Astrocyte (in vitro differentiated cells and primary cell): ENCODE results near the gene WIZ. TPM values are rescaled to one million over a fixed set of nuclear protein-coding genes. Genes with fewer than 3 reads are reported as not detected.

ENCODE experiments used
- DNase-seq: peaks from one replicate; pipeline ENCODE4 v3.0.0-alpha.2; 2010; ENCODE audit warnings: low read depth
- FAIRE-seq: peaks from 2 replicates; lab custom pipeline; 2011; peaks lifted over from hg19 to GRCh38; lab: Jason Lieb, UNC
- H2AFZ ChIP-seq: 2 replicates; pipeline ENCODE4 v1.6.0; 2012; ENCODE audit warnings: low read depth, low read length, inconsistent platforms
- H3K27ac ChIP-seq: 2 replicates; pipeline ENCODE4 v1.5.1; 2011; ENCODE audit warnings: low read depth, low read length, inconsistent platforms
- H3K27me3 ChIP-seq: 2 replicates; pipeline ENCODE4 v1.6.0; 2011; ENCODE audit warnings: low read length, inconsistent platforms; ENCODE audit not compliant: insufficient read depth
- H3K36me3 ChIP-seq: 2 replicates; pipeline ENCODE4 v1.5.1; 2011; ENCODE audit warnings: low read length, inconsistent platforms; ENCODE audit not compliant: insufficient read depth
- H3K4me1 ChIP-seq: 2 replicates; pipeline ENCODE4 v1.5.1; 2011; ENCODE audit warnings: low read length, inconsistent platforms; ENCODE audit not compliant: insufficient read depth
- H3K4me2 ChIP-seq: 2 replicates; pipeline ENCODE4 v1.6.0; 2012; ENCODE audit warnings: low read length, inconsistent platforms
- H3K4me3 ChIP-seq: 2 replicates; pipeline ENCODE4 v1.5.1; 2011; ENCODE audit warnings: low read depth, mild to moderate bottlenecking, low read length, inconsistent platforms; ENCODE audit not compliant: insufficient read depth
- H3K79me2 ChIP-seq: 2 replicates; pipeline ENCODE4 v1.6.0; 2012; ENCODE audit warnings: mild to moderate bottlenecking, low read length, inconsistent platforms; ENCODE audit not compliant: insufficient read depth
- H3K9ac ChIP-seq: 2 replicates; pipeline ENCODE4 v1.6.0; 2012; ENCODE audit warnings: mild to moderate bottlenecking, low read length, inconsistent platforms
- H3K9me3 ChIP-seq: 2 replicates; pipeline ENCODE4 v1.5.1; 2012; ENCODE audit warnings: low read depth, mild to moderate bottlenecking, low read length, inconsistent platforms; ENCODE audit not compliant: insufficient read depth
- H4K20me1 ChIP-seq: 2 replicates; pipeline ENCODE4 v1.6.0; 2012; ENCODE audit warnings: low read length, inconsistent platforms; ENCODE audit not compliant: insufficient read depth
- H3K27ac Mint-ChIP-seq: one replicate; pipeline ENCODE4 v1.8.0; 2021; ENCODE audit warnings: mild to moderate bottlenecking, mixed read lengths; ENCODE audit not compliant: unreplicated experiment
- H3K27me3 Mint-ChIP-seq: one replicate; pipeline ENCODE4 v1.8.0; 2021; ENCODE audit warnings: low read depth, mixed read lengths; ENCODE audit not compliant: unreplicated experiment
- H3K36me3 Mint-ChIP-seq: one replicate; pipeline ENCODE4 v1.8.0; 2021; ENCODE audit warnings: low read depth, mixed read lengths; ENCODE audit not compliant: unreplicated experiment
- H3K4me1 Mint-ChIP-seq: one replicate; pipeline ENCODE4 v1.8.0; 2021; ENCODE audit warnings: low read depth, mixed read lengths; ENCODE audit not compliant: unreplicated experiment
- H3K4me3 Mint-ChIP-seq: one replicate; pipeline ENCODE4 v1.8.0; 2021; ENCODE audit warnings: mild to moderate bottlenecking, moderate library complexity, mixed read lengths; ENCODE audit not compliant: unreplicated experiment
- H3K9me3 Mint-ChIP-seq: one replicate; pipeline ENCODE4 v1.8.0; 2021; ENCODE audit warnings: mild to moderate bottlenecking, mixed read lengths; ENCODE audit not compliant: unreplicated experiment
- CTCF ChIP-seq: IDR thresholded peaks from 2 replicates; pipeline ENCODE4 v1.5.1; 2011; ENCODE audit warnings: low read depth, mild to moderate bottlenecking, inconsistent platforms, low read length, moderate library complexity; ENCODE audit not compliant: insufficient read depth
- EZH2 ChIP-seq: IDR thresholded peaks from 2 replicates; pipeline ENCODE4 v1.6.1; 2012; ENCODE audit warnings: mild to moderate bottlenecking, low read length, inconsistent platforms; ENCODE audit not compliant: insufficient read depth
- total RNA-seq: library from RNA; stranded (reverse); gene quantifications from 2 replicates; pipeline ENCODE4 v1.2.1, GENCODE V29; 2021

Gene WIZ
- total RNA-seq, 1 donor from 2014 or later, result 43.8 TPM

- no peak for TF ChIP-seq EZH2
- TF ChIP-seq CTCF, result no peak
- FAIRE-seq, result no peak
- H3K9me3 Mint-ChIP-seq, result no peaks in the 10 kb centered on the region
- Histone ChIP-seq H3K4me3 (no peak overlapping the region), H3K9me3 (no peaks in the 10 kb centered on the region), H3K36me3 (no peaks in the 10 kb centered on the region), H4K20me1 (no peaks in the 10 kb centered on the region), H3K27ac (no peak overlapping the region), H2AFZ (no peak overlapping the region), H3K79me2 (no peaks in the 10 kb centered on the region), H3K4me2 (no peak overlapping the region), H3K9ac (no peak overlapping the region), H3K4me1 (no peaks in the 10 kb centered on the region), H3K27me3 (no peaks in the 10 kb centered on the region)
- H3K36me3 Mint-ChIP-seq, result peaks cover 9% of the 10 kb centered on the region
- H3K27me3 Mint-ChIP-seq, result no peaks in the 10 kb centered on the region
- no peaks in the 10 kb centered on the region for H3K4me1 Mint-ChIP-seq
- H3K27ac Mint-ChIP-seq, result no peak overlapping the region
- no peak for DNase-seq
- no peak overlapping the region for H3K4me3 Mint-ChIP-seq
These were observed 8.4 kb downstream of the WIZ start for GRCh38 chr19:15441317-15441716.

- no peaks in the 10 kb centered on the region for H3K9me3 Mint-ChIP-seq
- Histone ChIP-seq H3K27ac (no peak overlapping the region), H3K4me1 (no peaks in the 10 kb centered on the region), H3K36me3 (no peaks in the 10 kb centered on the region), H3K4me2 (no peak overlapping the region), H3K79me2 (no peaks in the 10 kb centered on the region), H3K4me3 (no peak overlapping the region), H4K20me1 (no peaks in the 10 kb centered on the region), H2AFZ (no peak overlapping the region), H3K9ac (no peak overlapping the region), H3K9me3 (no peaks in the 10 kb centered on the region), H3K27me3 (no peaks in the 10 kb centered on the region)
- H3K4me3 Mint-ChIP-seq, result no peak overlapping the region
- peaks cover 9% of the 10 kb centered on the region for H3K36me3 Mint-ChIP-seq
- H3K27ac Mint-ChIP-seq, result no peak overlapping the region
- FAIRE-seq (no peak), DNase-seq (no peak)
- no peaks in the 10 kb centered on the region for H3K4me1 Mint-ChIP-seq
- TF ChIP-seq CTCF (no peak), EZH2 (no peak)
- no peaks in the 10 kb centered on the region for H3K27me3 Mint-ChIP-seq
These were observed 9.7 kb downstream of the WIZ start for GRCh38 chr19:15439821-15440641.
